ENCODE results near the gene DNAH9. TPM values are rescaled to one million over a fixed set of nuclear protein-coding genes. Genes with fewer than 3 reads are reported as not detected.

The DNAH9 gene
- total and polyA plus RNA-seq, 2 donors (not counting 1 experiment from before 2014, with no cell fraction given), result not detected

DNA sequence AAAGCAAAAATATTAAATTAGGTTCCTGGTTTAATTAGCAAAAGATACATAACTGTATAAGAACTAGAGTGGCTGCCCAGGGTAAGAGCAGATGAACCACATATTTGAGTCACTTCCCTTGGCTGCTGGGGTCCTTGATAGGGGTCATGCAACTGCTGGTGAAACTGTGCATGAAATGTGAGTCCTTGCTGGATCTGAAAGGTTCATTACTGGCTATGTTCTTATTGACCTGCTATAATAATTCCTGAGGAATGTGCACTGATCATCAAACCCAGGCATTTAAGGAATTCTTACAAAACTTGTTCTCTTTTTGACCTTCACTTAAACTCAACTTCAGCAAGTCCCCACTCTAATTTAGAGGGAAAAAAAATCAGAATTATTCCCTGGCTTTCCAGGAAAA, 215.6 kb downstream of the DNAH9 start:
- no peak overlapping the region for H3K4me2 ChIP-seq (replicated peaks; ENCODE audit: low read depth, low read length, poor library complexity, severe bottlenecking)
- CTCF ChIA-PET, result no interaction called here
- no peak for ATAC-seq (ENCODE audit: low read depth)

DNA sequence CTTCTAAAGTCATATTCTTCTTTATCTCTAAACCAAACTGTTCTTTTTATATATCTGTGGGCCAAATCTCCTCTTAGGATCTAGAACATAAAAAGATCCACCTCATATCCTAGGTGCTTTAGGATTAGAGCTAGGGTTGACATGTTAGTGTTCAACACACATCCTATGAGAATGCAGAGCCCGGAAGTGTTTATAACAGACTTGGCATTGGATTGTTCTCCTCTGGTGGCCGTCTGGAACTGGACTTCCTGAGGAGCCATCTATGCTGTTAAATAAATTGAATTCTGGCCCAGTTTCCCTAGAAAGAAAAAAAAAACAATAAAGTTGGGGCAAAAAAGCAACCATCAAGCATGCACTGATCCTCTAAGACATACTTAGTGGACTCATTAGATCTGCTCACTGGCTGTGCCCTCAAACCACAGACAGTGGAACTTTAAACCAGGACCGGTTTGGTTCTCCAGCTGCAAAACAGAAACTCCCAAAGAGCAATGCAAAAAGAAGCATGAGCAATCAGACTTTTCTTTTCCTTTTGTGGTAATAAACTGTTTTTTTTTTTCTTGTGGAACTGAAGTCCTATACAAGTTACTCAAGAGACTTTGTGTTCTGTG, 216.5 kb downstream of the DNAH9 start:
- 54% methylated on average over 2 of the region's 3 CpGs for WGBS (ENCODE audit: insufficient coverage)

More for the DNA sequence above, 215.6 kb downstream of the DNAH9 start:
- POLR2A ChIA-PET, result no interaction called here
- Histone ChIP-seq H2AFZ (ENCODE audit: insufficient read depth, low read depth, low read length, poor library complexity, severe bottlenecking) (no peak overlapping the region), H4K20me1 (ENCODE audit: control insufficient read depth, insufficient read depth, low read length, poor library complexity, severe bottlenecking) (no peaks in the 10 kb centered on the region), H3K27ac (ENCODE audit: low read length in 2 of 2) (no peak overlapping the region), H3K4me3 (ENCODE audit: control extremely low read depth in 1 of 5, extremely low read depth in 1 of 5, insufficient read depth in 1 of 5, low read depth in 2 of 5, low read length in 4 of 5) (no peak overlapping the region), H3K9ac (ENCODE audit: low read length) (no peak overlapping the region), H3K9me3 (ENCODE audit: control extremely low read depth in 1 of 3, control insufficient read depth in 2 of 3, insufficient read depth in 1 of 3, low read length in 2 of 3) (no peaks in the 10 kb centered on the region), H3K4me1 (ENCODE audit: control insufficient read depth in 2 of 2, insufficient read depth in 2 of 2, low read length in 2 of 2) (no peaks in the 10 kb centered on the region), H3K79me2 (ENCODE audit: control insufficient read depth, insufficient read depth, low read length) (no peaks in the 10 kb centered on the region), H3K36me3 (replicated peaks in 1 of 2; ENCODE audit: control extremely low read depth in 1 of 2, control insufficient read depth in 1 of 2, extremely low read depth in 1 of 2, insufficient read depth in 2 of 2, low read length in 1 of 2) (no peaks in the 10 kb centered on the region), H3K27me3 (replicated peaks in 1 of 4; ENCODE audit: control extremely low read depth in 1 of 4, control insufficient read depth in 3 of 4, insufficient read depth in 4 of 4, low read length in 3 of 4) (no peaks in the 10 kb centered on the region)
- no peak for TF ChIP-seq EZH2 (IDR thresholded peaks at IDR 0.05; ENCODE audit: borderline replicate concordance, insufficient read depth, low read depth, low read length, poor library complexity, severe bottlenecking)
- TF ChIP-seq, protein P1, sequence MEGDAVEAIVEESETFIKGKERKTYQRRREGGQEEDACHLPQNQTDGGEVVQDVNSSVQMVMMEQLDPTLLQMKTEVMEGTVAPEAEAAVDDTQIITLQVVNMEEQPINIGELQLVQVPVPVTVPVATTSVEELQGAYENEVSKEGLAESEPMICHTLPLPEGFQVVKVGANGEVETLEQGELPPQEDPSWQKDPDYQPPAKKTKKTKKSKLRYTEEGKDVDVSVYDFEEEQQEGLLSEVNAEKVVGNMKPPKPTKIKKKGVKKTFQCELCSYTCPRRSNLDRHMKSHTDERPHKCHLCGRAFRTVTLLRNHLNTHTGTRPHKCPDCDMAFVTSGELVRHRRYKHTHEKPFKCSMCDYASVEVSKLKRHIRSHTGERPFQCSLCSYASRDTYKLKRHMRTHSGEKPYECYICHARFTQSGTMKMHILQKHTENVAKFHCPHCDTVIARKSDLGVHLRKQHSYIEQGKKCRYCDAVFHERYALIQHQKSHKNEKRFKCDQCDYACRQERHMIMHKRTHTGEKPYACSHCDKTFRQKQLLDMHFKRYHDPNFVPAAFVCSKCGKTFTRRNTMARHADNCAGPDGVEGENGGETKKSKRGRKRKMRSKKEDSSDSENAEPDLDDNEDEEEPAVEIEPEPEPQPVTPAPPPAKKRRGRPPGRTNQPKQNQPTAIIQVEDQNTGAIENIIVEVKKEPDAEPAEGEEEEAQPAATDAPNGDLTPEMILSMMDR (IDR thresholded peaks at IDR 0.05), result no peak
- Mint-ChIP-seq H3K27ac (no peak overlapping the region), H3K4me1 (no peaks in the 10 kb centered on the region), H3K9me3 (ENCODE audit: insufficient read depth) (no peaks in the 10 kb centered on the region), H3K4me3 (no peak overlapping the region), H3K27me3 (no peaks in the 10 kb centered on the region)
- DNase-seq, result no peak
- intact Hi-C loops (cut with micrococcal nuclease), result no loop called here

More for the DNA sequence above, 216.5 kb downstream of the DNAH9 start:
- no peaks in the 10 kb centered on the region for H3K79me2 ChIP-seq (ENCODE audit: control insufficient read depth, insufficient read depth, low read length)
- CTCF ChIA-PET, result no interaction called here
- ATAC-seq (ENCODE audit: low read depth), result no peak
- intact Hi-C loops (cut with micrococcal nuclease), result no loop called here
- H3K4me3 ChIP-seq (ENCODE audit: control extremely low read depth in 1 of 5, extremely low read depth in 1 of 5, insufficient read depth in 1 of 5, low read depth in 2 of 5, low read length in 4 of 5), result no peak overlapping the region
- H3K27me3 ChIP-seq (replicated peaks in 1 of 4; ENCODE audit: control extremely low read depth in 1 of 4, control insufficient read depth in 3 of 4, insufficient read depth in 4 of 4, low read length in 3 of 4), result no peaks in the 10 kb centered on the region
- Mint-ChIP-seq H3K27ac (no peak overlapping the region), H3K4me1 (no peaks in the 10 kb centered on the region), H3K27me3 (no peaks in the 10 kb centered on the region), H3K4me3 (no peak overlapping the region), H3K9me3 (ENCODE audit: insufficient read depth) (no peaks in the 10 kb centered on the region)
- no peak for TF ChIP-seq EZH2 (IDR thresholded peaks at IDR 0.05; ENCODE audit: borderline replicate concordance, insufficient read depth, low read depth, low read length, poor library complexity, severe bottlenecking)
- TF ChIP-seq, protein P1 (IDR thresholded peaks at IDR 0.05), result no peak
- DNase-seq, result no peak
- no peaks in the 10 kb centered on the region for H3K36me3 ChIP-seq (replicated peaks in 1 of 2; ENCODE audit: control extremely low read depth in 1 of 2, control insufficient read depth in 1 of 2, extremely low read depth in 1 of 2, insufficient read depth in 2 of 2, low read length in 1 of 2)
- no peaks in the 10 kb centered on the region for H3K4me1 ChIP-seq (ENCODE audit: control insufficient read depth in 2 of 2, insufficient read depth in 2 of 2, low read length in 2 of 2)
- no peak overlapping the region for H3K27ac ChIP-seq (ENCODE audit: low read length in 2 of 2)
- H3K9me3 ChIP-seq (ENCODE audit: control extremely low read depth in 1 of 3, control insufficient read depth in 2 of 3, insufficient read depth in 1 of 3, low read length in 2 of 3), result no peaks in the 10 kb centered on the region
- H4K20me1 ChIP-seq (ENCODE audit: control insufficient read depth, insufficient read depth, low read length, poor library complexity, severe bottlenecking), result no peaks in the 10 kb centered on the region
- POLR2A ChIA-PET, result no interaction called here
- no peak overlapping the region for H3K9ac ChIP-seq (ENCODE audit: low read length)
- no peak overlapping the region for H3K4me2 ChIP-seq (replicated peaks; ENCODE audit: low read depth, low read length, poor library complexity, severe bottlenecking)
- H2AFZ ChIP-seq (ENCODE audit: insufficient read depth, low read depth, low read length, poor library complexity, severe bottlenecking), result no peak overlapping the region
